ENCODE measurements around the gene SLC2A11.

- TF ChIP-seq CEBPB (IDR thresholded peaks at IDR 0.05) (no peak), EGR1 (IDR thresholded peaks at IDR 0.05) (no peak), EP300 (IDR thresholded peaks at IDR 0.05; ENCODE audit: borderline replicate concordance) (no peak), TAF1 (IDR thresholded peaks at IDR 0.05; ENCODE audit: low read depth) (no peak), CREB1 (IDR thresholded peaks at IDR 0.05; ENCODE audit: low read depth) (no peak), TEAD4 (IDR thresholded peaks at IDR 0.05) (no peak), MAX (IDR thresholded peaks at IDR 0.05) (no peak)
Measured at GRCh38 chr22:23909296-23909898, 51.7 kb downstream of the SLC2A11 start.

All from Ishikawa (cell line).